ENCODE data around the gene AGRN.

AGRN gene

DNA sequence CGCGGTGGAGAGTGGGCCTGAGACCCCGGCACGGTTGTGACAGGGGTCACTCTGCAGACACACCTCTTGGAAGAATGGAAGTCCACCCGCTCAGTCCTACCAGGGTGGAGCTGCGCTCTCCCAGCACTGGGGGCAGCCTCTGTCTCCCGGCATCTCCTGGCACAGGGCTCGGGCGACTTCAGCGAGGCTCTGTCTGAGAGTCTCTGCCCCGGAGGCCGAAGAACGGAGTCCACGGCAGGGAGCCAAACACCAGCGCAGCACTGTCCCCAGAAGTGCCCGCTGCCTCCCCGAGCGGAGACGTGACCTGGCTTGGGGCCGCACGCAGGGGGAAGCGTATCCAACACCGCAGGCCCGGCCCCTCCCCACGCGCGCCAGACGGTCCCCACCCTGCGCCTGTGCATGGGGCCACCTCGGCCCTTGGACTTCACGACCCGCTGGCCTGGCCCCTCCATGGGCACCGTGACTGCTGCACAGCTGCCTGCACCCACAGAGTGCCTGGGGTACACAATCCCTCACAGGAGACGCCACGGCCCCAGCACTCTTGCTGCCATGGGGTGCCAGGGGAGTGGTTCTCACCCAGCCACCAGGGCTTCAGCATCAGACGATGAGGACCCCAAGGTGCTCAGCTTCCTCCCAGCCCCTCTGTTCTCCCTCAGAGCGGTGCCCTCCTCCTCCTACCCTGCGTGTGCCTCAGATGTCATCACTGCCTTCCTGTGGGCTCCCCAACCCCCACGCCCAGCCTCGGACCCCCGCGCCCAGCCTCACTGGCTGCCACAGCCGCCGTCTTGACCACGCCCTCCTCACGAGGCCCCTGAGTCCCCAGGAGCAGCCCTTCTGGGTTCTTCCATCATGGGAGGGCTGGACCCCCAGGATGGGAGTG, 69.1 kb downstream of the AGRN start:
- no peak overlapping the region for H3K27ac ChIP-seq
- no peak for TF ChIP-seq ZFX (IDR thresholded peaks at IDR 0.05)
- TF ChIP-seq, protein P1, sequence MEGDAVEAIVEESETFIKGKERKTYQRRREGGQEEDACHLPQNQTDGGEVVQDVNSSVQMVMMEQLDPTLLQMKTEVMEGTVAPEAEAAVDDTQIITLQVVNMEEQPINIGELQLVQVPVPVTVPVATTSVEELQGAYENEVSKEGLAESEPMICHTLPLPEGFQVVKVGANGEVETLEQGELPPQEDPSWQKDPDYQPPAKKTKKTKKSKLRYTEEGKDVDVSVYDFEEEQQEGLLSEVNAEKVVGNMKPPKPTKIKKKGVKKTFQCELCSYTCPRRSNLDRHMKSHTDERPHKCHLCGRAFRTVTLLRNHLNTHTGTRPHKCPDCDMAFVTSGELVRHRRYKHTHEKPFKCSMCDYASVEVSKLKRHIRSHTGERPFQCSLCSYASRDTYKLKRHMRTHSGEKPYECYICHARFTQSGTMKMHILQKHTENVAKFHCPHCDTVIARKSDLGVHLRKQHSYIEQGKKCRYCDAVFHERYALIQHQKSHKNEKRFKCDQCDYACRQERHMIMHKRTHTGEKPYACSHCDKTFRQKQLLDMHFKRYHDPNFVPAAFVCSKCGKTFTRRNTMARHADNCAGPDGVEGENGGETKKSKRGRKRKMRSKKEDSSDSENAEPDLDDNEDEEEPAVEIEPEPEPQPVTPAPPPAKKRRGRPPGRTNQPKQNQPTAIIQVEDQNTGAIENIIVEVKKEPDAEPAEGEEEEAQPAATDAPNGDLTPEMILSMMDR (conservative IDR thresholded peaks at IDR 0.05) = no peak

- no peak for TF ChIP-seq ZFX (IDR thresholded peaks at IDR 0.05)
- no peak overlapping the region for H3K27ac ChIP-seq
These were observed 70.0 kb downstream of the AGRN start for GRCh38 chr1:1089731-1090423.

- TF ChIP-seq, protein P1 (conservative IDR thresholded peaks at IDR 0.05) = no peak
- TF ChIP-seq ZFX (IDR thresholded peaks at IDR 0.05) = no peak
- no peak overlapping the region for H3K27ac ChIP-seq
These were observed 70.8 kb downstream of the AGRN start for GRCh38 chr1:1090424-1091343.

GRCh38 chr1:1091344-1092148, 71.6 kb downstream of the AGRN start:
- no peak overlapping the region for H3K27ac ChIP-seq
- no peak for TF ChIP-seq ZFX (IDR thresholded peaks at IDR 0.05)
- TF ChIP-seq, protein P1 (conservative IDR thresholded peaks at IDR 0.05) = no peak

DNA sequence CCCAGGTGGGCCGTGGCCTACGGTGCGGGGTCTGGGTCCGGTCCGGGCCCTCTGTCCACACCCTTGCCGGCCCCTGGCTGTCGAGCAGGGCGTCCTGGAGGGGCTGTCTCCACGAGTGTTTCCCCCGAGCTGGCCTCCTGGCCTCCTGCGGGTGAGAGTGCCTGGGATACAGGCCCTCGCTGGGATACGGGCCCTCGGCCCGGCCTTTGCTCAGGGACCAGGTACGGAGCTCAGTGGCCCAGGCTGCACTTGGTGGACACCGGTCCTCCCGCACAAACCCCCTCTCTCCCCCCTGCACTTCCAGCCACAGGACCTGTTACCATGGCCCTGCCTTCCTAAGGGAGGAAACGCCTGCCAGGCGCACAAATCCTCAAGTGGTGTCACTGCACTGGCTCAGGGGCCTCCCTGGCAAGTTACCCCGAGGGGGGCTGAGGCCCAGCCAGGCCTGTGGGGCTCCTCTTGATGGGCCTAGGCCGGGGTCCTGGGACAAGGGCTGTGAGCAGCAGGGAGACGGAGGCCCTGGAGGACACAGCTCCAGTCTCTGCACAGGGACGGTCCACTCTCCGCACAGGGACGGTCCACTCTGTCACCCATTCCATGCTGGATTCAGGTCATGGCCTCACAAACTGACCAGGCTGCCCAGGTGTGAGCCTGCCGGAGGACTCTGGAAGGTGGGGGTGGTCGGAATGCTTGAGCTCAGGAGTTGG, 72.4 kb downstream of the AGRN start:
- H3K27ac ChIP-seq = no peak overlapping the region

GRCh38 chr1:1092894-1093609, 73.1 kb downstream of the AGRN start:
- TF ChIP-seq, protein P1 (conservative IDR thresholded peaks at IDR 0.05) = no peak
- TF ChIP-seq ZFX (IDR thresholded peaks at IDR 0.05) = no peak
- no peak overlapping the region for H3K27ac ChIP-seq

More for the DNA sequence above, 72.4 kb downstream of the AGRN start:
- no peak for TF ChIP-seq ZFX (IDR thresholded peaks at IDR 0.05)
- TF ChIP-seq, protein P1 (conservative IDR thresholded peaks at IDR 0.05) = no peak
